RCC 7860 (cell line): ENCODE results near the gene FAM227B.
"Not testable (repeated sequence)": the region's sequence is repeated elsewhere in the genome, so short reads cannot be mapped to it uniquely, and the experiment has no call there.

ENCODE experiments used
- DNase-seq: peaks from one replicate; pipeline ENCODE4 v3.0.0-alpha.2; 2015; ENCODE audit warnings: low spot score
- FAIRE-seq: peaks from 2 replicates; lab custom pipeline; 2012; peaks lifted over from hg19 to GRCh38; lab: Jason Lieb, UNC

The FAM227B gene

DNA sequence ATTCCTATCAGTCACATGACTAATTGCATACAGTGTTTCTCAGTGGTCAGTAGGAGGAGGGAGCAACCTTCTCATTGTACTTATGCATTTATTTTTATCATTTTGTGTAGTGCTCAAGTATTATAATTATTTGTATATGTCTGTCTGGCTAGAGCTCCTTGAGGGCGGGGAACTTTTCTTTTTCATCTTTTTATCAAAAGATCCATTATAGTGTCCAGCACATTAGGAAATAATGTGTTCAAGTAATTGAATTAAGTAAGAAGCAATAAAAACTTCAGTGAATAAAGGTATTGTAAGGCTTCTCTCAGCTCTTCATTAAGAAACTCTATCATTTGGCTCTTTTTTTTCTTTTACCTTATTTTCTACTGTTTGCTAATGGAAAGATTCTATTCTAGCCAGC lies 178.8 kb downstream of the FAM227B start:
- DNase-seq (no peak), FAIRE-seq (no peak)

DNA sequence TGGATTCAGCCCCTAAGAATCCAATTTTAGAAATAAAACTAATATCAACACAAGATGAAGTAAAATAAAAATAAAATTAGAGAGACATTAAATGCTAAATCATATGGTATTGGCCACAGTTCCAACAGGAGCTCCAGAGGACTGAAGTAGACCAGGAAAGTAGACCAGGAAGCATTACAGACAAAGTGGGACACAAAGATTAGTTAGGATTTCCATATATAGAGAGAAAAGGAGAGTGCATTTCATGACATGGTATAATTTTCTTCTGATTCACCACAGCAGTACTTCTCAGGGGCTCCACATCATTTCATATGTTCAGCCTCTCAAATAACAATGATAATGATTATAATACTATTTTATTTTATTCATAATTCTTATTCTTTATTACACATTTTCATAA lies 179.3 kb downstream of the FAM227B start:
- FAIRE-seq (no peak), DNase-seq (no peak)

DNA sequence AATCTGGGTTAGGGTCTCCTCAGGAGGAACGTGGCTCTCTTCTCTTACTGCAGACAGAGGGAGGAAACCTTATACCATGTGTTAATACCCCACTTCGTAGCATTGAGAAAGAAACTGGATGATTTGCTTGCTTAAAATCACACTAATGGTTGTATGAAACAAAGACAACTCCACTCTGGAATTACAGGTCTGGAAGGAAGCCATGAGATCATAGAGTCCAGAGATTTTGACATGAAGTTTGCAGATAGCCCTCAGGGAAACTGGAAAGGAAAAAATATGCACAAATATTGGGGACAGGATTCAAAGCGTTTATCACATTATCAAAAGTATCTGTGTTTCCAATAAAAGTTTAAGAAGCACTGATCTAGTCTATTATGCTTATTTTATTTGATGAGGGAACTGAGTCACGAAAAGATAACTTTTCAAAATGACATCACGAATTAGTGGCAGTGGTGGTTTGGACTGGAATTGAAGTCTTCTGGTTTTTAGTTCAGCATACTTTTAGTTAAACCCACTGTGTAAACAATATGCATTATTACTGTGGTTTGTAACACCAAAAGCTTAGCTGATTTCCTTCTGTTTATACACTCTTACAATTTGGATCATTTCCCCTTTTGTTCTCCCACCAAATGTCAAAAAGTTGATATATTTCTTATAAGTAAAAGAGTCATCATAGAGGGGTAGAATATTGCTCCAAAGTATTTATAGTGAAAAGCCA lies 180.8 kb downstream of the FAM227B start:
- FAIRE-seq (no peak), DNase-seq (no peak)

DNA sequence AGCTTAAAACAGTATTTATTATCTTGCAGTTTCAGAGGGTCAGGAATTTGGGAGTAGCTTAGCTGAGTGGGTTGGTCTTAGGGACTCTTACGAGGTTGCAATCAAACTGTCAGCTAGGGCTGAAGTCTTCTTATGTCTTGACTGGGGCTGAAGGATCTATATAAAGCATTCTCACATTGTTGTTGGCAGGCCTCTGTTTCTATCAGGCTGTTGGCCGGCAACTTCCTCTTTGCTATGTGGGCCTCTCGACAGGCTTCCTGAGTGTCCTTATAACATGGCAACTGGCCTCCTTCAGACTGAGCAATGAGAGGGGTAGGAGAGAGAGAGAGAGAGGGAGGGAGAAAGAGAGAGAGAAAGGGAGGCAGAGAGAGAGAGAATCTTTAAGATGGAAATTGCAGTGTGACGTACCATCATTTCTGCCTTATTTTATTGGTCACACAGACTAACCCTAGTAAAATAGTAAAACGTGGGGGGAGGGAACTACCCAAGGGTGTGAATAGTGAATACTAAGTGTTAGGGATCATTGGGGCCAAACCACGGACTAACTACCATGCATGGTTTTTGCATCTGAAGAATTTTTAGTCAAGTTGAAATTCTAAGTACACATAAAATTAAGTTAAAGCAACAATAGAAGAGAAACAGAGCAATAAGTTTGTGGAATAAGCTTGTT lies 181.5 kb downstream of the FAM227B start:
- FAIRE-seq = no peak
- DNase-seq = no peak

DNA sequence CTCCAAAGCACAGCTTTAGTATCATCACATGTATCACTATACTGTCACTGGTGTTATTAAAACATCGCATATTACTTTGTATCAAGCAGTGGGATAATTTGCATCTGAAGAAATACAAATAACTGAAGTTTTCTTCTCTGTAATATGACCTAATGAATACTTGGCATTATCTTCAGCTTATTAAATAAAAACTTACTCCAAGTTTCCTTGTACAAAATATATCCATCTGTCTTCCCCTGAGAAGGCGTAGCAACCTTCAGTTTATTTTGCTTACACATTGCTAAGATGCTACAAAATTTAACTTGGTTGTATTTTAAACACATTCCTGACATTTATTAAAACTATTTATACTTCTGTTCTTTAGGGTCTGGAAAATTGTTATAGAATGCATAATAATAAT lies 183.9 kb downstream of the FAM227B start:
- FAIRE-seq = no peak

DNA sequence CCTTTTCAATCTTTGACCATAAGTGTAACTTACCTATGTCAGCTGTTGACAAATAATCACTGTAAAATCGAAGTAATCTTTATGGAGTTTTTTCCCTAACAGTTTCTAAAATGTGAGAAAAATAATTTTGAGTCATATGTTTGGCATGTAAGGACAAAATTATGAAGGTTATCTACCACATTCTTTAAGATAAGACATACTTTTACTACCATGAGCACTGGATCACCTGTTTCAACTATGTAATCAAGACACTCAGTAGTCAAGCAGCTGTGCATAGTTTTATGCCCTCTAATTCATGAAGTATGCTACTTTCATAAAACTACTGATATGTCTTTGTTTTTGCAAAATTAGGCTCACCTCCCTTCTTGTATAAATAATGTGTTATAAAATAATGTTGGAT lies 185.4 kb downstream of the FAM227B start:
- DNase-seq = no peak
- no peak for FAIRE-seq

More for the DNA sequence above, 183.9 kb downstream of the FAM227B start:
- DNase-seq = no peak

DNA sequence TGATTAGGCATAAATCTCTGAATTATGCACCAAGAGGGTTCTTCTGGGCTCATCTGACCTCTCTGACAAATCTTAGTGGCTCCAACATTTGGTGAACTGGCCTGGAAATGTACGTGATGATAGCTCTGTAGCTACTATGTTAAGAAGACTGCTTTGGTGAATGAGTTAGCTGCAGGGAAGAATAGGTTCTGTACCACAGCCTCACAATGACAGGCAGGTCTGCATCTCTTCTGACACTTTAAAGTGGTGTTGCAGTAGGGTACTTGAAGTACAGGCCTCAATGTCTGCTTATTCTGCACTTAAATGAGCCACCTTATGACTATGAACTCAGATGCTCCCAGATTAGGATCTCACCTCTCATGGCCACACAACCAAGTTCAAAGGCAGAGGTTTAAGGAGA lies 190.6 kb downstream of the FAM227B start:
- no peak for FAIRE-seq
- no peak for DNase-seq

DNA sequence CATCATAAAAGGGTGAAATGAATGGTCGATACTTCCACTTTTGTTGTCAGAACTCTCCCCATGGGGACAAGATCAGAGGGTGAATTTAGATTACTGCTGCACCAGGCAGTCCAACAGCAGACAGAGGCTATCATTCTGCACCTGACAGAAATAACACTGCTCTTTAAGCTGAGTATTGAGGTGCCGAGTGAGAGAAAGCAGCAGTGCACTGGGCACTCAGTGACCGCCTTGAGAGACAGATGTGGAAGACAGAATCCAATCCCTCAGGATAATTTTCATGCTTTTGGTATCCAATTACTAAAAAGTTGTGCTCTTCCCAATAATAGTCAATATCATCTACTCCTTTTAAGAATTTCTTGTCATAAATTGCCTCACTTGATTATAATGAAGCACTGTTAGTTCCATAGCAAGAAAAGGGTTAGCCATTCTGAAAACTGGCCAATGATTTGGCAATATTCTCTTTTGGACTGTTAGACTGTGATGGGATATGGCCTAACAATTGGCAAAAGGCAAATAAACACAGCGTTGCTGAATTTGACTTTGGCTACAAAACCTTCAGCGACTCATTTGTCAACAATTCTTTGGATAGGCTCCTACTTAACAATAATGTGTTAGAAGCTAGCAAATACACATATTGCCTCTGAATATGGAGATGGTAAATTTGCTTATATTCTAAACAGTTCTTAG lies 192.1 kb downstream of the FAM227B start:
- DNase-seq = no peak
- no peak for FAIRE-seq

DNA sequence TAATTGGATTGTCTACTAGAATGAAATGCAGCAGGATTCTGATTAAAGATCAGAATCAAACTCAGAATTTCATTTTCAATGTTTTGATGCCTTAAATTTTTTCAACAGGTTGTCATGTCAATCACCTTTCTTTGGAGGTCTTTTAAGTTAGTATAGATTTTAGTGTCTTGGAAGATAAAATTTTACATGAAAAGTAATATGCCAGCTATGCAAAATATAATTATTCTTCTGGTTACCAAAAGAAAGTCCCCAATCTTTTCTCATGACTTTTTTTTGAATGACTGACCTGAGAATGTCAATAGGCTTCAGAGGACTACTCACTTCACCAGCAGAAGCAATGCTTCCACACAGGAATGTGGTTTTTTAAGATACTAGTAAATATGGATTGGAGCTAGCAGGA lies 193.2 kb downstream of the FAM227B start:
- DNase-seq = no peak
- FAIRE-seq = no peak

DNA sequence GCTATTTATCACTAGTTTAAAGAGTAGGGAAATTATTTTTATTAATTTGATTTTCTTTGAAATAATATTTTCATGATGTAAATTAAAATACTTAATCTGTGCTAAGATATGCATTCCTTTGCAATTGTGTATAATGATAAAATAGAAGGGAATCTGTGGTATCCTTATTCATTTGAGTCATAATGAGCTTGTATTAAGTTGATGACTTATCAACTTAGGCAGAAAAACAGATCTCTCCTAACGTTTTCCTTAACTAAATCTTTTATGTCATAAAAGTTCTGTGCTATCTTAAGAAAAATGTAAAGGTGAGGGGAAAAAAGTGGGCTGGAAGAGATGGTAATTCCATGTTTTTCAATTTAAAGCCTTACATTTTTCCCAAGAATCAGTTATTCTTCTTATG lies 195.7 kb downstream of the FAM227B start:
- DNase-seq = no peak
- FAIRE-seq = no peak

DNA sequence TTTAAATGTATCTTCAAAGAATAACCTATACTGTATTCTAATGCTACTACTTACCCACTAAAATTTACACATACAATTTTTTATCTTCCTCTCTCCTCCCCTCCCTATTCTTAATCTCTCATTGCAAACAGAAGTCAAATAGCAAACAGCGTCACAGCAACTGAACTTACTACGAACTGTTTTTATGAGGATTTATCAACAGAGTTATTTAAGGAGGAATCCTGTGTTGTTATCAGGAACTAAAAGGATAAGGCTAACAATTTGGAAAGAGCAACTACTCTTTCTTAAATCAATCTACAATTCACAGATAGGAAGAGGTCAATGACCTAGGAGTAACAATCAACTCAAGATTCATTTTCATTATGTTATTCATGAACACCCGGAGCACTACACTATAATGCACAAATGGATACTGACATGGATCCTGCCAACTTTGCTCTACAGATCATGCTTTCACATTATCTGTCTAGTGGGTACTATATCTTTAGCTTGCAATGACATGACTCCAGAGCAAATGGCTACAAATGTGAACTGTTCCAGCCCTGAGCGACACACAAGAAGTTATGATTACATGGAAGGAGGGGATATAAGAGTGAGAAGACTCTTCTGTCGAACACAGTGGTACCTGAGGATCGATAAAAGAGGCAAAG lies 196.6 kb downstream of the FAM227B start:
- FAIRE-seq = no peak

DNA sequence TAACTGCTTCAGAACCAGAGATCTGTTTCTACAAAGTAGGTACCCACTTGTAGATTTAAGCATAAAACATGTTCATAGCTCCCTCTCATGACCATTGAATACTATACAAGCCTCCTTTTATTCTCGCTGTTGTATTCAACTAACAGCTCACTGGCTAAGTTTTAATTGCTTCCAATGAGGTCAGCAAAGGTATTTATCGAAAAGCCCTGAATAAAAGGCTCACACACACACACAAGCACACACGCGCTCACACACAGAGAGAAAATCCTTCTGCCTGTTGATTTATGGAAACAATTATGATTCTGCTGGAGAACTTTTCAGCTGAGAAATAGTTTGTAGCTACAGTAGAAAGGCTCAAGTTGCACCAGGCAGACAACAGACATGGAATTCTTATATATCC lies 197.6 kb downstream of the FAM227B start, which contains the start of gene FGF7:
FGF7 (plus strand) TSS at position 222 of the 400 bp plus-strand sequence. CDS start 1,056 bp downstream, outside the sequence.
- no peak for FAIRE-seq
- no peak for DNase-seq

More for the DNA sequence above, 196.6 kb downstream of the FAM227B start:
- DNase-seq = no peak

DNA sequence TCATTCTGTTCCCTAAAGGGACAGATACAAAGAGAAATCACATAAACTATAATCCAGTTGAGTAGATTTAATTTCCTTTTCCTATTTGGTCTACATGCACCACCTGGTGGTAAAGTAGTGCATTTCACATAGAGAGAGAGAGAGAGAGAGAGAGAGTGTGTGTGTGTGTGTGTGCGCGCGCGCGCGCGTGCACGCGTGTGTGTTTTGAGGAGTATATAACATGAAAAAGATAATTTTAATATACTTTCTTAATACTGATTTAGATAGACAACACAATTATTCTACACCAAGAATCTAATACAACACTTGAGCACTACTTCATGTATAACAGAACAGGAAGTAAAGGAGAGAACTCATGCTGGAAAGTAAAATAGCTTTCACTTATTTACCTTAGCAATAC lies 198.6 kb downstream of the FAM227B start:
- FAIRE-seq = peak; percentile 4
- peak; percentile 16 for DNase-seq

DNA sequence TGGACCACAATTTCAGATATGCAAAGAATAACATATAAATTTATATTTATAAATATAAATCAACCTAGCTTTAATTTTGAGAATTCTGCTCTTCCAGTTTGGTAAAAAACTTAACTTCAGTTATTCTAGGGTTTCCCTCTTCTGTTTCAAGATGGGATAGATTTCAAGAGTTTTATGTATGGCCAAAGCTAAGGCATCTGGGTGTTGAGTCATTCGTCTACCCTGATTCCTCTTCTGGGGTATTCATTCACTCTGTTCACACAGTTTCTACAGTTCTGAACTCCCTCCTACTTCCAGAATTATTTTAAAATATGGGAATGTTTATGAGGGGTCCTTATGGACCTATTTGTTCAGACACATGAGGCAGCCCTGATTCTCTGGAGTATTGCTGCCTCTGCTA lies 201.8 kb downstream of the FAM227B start:
- FAIRE-seq = no peak
- DNase-seq = no peak

DNA sequence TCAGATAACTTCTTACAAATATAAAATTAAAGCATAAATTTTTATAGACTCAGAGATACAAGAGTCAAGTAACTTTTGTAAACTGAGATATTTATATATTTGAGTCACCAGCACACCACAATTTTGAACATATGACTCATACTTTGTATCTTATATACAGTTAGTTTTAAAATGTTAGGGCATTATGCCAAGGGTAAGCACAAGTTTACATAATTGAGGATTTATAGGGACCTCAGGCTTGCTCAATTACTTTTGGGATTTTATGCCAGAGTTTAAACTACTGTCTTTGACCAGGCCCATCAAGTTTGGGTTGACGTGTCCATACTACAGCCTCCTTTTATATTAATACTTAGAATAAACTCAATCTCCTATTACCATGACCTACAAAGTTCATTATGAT lies 205.0 kb downstream of the FAM227B start:
- FAIRE-seq = no peak
- DNase-seq = peak; percentile 12

DNA sequence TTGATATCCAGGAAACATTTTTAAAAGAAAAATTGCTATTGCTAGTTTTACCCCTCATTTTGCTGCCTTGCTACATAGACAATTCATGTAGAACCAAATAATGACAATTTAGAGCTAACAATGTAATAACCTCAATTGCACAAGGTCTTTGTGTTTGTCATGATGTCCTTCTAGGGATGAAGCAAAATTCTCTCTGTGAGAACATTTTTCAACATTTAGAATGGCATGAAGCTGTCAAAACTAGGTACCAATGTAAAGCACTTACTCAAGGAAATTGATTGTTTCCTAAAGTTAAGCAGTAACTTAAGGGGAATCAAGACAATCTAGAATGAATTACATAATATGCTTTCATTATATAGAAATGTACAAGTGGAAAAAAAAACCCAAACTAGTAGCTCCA lies 205.5 kb downstream of the FAM227B start:
- DNase-seq (no peak), FAIRE-seq (no peak)

DNA sequence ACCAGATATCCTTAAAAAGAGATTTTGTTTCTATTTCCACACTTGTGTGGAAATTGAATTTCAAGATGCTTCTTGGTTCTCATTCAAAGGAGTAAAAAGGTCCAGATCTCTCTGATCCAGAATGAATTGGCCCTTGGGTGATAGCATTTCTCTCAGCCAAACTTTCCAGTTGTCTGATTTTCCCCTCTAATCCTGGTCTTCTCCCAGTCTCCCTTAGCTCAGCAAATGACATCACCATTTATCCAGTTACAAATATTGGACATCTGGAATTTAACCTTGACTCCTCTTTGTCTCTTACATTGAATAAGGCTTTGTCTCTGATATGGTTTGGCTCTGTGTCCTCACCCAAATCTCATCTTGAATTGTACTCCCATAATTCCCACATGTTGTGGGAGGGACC lies 207.8 kb downstream of the FAM227B start:
- DNase-seq (no peak), FAIRE-seq (no peak)

DNA sequence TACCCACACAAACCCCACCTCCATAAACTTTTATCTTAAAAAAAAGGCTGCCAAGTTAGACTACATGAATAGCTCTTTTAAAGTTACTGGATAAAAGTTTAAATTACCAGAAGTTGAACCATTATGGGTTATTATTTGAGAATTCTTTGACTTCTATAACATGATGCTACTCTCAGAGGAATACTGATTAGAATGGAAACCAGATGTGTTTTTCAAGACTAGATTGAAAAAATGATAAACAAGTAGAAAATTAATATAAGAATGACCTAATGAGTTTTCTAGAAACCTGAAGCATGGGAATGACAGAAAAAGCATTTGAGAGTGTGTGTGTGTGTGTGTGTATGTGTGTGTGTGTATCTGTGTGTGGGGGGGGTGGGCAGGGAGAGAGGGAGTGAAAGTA lies 210.0 kb downstream of the FAM227B start:
- no peak for FAIRE-seq
- no peak for DNase-seq

DNA sequence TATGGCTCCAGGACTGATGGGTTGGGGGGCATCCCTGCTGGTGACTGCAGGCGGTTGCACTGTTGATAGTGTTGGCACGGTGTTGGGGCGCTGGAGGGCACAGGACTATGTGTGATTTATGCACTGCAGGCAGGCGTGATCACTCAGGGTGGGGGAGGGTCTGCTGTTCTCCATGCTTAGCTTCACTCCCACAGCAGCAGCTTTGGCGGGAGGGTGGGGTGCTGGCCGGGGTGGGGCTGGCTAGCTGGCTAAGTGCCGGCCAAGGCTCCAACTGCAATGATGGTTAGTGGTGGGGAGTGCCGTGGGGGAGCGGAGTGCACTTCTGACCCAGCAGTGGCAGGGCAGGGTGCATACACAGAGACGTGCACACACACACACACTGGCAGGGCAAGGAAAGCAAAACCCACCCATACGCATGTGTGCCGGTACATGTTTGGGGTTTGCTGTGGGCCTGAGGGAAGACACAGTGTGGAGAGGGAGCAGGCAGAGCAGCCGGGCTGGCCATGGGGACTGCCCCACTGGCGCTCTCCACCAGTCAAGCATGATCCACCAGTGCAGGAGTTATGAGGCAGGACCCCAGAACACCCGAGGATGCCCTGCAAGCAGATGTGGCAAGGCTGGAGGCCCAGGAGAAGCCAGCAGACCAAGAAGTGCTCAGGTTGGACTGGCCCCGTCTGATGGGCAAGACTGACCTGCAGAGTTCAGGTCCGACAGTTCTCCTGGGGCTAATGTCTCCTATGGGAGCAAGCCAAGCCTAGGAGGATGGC lies 214.1 kb downstream of the FAM227B start:
- FAIRE-seq = no peak
- DNase-seq = no peak

DNA sequence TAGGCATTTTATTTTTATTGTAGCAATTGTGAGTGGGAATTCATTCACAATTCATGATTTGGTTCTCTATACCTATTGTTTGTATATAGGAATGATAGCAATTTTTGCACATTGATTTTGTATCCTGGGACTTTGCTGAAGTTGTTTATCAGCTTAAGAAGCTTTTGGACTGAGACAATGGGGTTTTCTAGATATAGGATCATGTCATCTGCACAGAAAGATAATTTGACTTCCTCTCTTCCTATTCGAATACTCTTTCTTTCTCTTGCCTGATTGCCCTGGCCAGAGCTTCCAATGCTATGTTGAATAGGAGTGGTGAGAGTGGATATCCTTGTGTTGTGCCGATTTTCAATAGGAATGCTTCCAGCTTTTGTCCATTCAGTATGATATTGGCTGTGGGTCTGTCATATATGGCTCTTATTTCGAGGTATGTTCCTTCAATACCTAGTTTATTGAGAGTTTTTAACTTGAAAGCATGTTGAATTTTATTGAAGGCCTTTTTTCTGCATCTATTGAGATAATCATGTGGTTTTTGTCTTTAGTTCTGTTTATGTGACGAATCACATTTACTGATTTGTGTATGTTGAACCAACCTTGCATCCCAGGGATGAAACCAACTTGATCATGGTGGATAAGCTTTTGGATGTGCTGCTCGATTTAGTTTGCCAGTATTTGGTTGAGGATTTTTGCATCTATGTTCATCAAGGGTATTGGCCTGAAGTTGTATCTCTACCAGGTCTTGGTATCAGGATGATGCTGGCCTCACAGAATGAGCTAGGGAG lies 217.9 kb downstream of the FAM227B start:
- DNase-seq, FAIRE-seq: not testable (repeated sequence)
